HG03457 (cell line): Measurements from ENCODE around the gene PRXL2C.

Source experiments
- ATAC-seq: cut with Tn5 transposase; IDR thresholded peaks from one replicate; pipeline ENCODE4 v1.9.1; 2021; ENCODE audit warnings: moderate number of reproducible peaks; ENCODE audit not compliant: unreplicated experiment

PRXL2C gene

GRCh38 chr9:96612966-96613589, 42.0 kb downstream of the PRXL2C start:
- no peak for ATAC-seq

- ATAC-seq = no peak
Observed at GRCh38 chr9:96612105-96612965, 42.8 kb downstream of the PRXL2C start.

- no peak for ATAC-seq
Observed at GRCh38 chr9:96611302-96611701, 43.8 kb downstream of the PRXL2C start.

GRCh38 chr9:96609732-96610131, 45.4 kb downstream of the PRXL2C start:
- ATAC-seq = no peak

GRCh38 chr9:96607971-96608370, 47.1 kb downstream of the PRXL2C start:
- no peak for ATAC-seq

GRCh38 chr9:96605328-96605727, 49.8 kb downstream of the PRXL2C start:
- ATAC-seq = no peak

- ATAC-seq = no peak
Observed at GRCh38 chr9:96604004-96604319, 51.2 kb downstream of the PRXL2C start.

GRCh38 chr9:96603305-96604003, 51.7 kb downstream of the PRXL2C start:
- no peak for ATAC-seq

- no peak for ATAC-seq
Observed at GRCh38 chr9:96599298-96599697, 55.8 kb downstream of the PRXL2C start.

GRCh38 chr9:96596601-96597111, 58.5 kb downstream of the PRXL2C start:
- no peak for ATAC-seq
